GM12801 (cell line): ENCODE results near the gene UBP1.

Experiments used
- TF ChIP-seq, protein P1 (sequence below): IDR thresholded peaks from one replicate; pipeline ENCODE4 v1.5.1; 2011; ENCODE audit warnings: control low read depth; ENCODE audit not compliant: insufficient read length; ENCODE audit errors: extremely low read depth

The UBP1 gene

DNA sequence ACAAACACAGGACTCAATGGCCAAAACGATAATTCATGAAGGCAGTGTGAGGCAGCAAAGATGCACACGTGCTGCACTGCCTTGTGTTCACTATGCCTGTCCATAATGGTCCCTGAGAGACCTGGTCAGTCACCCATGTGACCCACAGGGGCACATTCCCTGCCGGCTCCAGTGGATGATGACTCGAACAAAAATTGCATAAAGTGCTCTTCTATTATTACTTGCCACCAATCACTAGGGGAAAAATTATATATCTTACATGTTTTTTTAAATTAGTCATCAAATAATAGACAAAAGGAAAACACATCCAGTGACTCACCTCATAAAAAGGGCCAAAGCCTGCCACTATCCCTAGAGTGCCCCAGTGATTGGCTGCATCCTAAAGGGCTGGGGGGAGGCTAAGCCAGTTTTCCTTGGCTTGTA lies 47.5 kb downstream of the UBP1 start:
- TF ChIP-seq, protein P1, sequence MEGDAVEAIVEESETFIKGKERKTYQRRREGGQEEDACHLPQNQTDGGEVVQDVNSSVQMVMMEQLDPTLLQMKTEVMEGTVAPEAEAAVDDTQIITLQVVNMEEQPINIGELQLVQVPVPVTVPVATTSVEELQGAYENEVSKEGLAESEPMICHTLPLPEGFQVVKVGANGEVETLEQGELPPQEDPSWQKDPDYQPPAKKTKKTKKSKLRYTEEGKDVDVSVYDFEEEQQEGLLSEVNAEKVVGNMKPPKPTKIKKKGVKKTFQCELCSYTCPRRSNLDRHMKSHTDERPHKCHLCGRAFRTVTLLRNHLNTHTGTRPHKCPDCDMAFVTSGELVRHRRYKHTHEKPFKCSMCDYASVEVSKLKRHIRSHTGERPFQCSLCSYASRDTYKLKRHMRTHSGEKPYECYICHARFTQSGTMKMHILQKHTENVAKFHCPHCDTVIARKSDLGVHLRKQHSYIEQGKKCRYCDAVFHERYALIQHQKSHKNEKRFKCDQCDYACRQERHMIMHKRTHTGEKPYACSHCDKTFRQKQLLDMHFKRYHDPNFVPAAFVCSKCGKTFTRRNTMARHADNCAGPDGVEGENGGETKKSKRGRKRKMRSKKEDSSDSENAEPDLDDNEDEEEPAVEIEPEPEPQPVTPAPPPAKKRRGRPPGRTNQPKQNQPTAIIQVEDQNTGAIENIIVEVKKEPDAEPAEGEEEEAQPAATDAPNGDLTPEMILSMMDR, result no peak

DNA sequence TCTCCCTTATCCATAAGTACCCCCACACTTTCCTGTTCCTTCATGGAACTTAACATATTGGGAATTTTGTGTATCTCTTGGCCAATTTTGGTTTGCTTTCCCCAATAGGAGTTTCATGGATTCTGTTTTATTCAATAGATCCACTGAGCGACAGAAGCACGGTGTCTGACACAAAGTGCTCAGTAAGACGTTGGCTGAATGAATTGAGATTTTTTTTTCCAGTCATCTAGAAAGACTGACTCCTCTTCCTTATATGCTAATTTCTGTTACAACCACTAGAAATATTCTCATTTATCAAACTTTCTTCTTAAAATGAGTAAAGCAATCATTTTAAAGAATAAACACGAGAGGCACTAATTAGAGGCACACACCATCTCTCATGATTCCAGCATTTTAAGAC lies 48.1 kb downstream of the UBP1 start:
- TF ChIP-seq, protein P1, result no peak

DNA sequence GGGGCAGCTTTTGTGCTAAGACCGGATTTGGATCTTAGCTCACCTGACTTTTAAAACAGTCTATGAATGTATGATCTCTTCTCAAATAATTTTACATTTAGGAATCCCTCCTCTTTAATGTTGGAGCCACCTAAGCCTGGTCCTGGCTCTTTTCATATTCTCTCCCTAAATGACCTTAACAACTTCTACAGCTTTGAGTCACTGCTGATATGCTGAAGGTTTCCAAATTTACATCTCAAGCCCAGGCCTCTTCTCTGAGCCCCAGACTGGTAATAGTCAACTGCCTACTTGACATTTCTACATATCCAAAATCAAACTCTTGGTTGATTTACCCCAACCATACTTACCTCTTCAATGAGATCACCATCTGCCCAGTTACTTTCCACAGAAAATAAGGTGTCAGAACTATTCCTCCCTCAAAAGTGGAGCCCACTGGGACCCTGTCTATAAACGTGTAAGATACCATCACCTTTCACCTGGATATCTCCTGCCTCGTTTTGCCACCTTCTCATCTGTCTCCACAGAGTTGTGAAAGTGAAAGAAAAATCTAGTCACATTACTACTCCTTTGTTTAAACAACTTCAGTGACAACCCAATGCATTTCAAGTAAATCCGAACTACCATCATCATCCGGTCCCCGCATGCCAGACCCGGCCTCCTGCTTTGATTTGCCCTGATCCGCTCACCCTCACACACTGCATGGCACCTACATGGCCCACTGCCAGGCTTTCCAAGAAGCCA lies 48.8 kb downstream of the UBP1 start:
- TF ChIP-seq, protein P1, result no peak

DNA sequence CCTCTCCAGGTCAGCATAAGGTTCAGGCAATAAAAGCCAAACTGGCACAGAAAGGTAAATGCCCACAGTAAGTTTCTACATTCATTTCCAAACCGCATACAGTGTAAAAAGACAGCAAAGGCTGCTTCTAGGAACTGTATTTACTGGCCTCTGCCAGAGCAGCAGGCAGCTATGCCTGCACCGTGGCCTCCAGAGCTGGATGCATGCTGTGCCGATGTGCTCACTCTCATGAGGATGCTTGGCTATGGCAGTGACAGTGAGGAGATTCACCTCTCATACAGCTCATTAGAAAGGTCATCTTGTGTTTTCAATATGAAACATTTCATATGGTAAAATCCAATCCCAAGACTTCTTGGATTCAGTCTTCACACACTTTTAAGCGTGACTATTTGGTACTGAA lies 50.3 kb downstream of the UBP1 start:
- TF ChIP-seq, protein P1, result no peak

DNA sequence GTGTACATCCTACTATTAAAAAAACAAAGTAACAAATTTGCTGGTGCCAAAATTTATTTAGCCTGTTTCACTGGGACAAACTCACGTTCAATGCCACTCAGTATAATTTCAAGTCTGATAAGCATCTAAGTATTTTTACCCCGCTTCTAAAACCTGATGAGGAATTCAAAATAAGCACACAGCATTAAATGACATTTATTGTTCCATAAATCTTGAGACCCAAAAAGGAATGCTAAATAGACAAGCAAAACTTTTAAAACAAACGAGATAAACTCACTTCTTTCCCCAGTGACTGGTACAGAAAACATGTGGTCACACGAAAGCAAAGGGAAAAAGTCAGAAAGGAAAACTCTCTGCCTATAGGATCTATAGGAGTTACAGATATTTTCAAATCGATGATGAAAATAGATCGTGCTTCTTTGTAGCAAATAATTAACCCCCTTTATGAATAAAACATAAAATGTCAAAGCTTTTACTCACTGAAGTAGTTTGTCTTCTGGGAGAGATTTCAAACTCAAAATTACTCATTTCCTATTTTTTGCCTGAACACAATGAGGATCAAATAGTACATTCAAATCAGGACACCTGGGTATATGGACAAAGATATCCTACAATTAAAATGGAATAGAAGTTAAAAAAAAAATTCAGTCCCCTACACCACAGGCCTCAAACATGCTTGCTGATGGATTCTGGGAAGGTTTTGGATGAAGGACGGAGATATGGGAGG lies 51.7 kb downstream of the UBP1 start:
- TF ChIP-seq, protein P1, result no peak

DNA sequence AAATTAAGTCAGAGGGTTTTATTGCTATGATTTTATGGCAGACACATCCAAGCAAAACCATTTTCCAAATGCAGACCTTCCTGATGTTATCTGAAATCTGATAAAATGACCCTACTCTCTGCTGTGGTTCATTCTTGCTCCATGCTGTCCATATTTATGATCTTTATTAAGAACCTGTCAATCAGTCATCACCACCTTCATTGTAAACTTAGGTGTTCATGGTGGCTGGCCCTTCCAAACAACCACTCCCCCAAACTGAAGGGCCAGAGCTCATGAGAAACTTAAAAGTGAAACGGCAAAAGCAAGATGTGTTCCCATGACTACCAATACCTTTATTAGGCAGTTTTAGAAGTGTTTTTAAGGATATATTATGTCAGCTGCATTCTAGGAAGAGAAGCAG lies 53.6 kb downstream of the UBP1 start:
- TF ChIP-seq, protein P1, result no peak

DNA sequence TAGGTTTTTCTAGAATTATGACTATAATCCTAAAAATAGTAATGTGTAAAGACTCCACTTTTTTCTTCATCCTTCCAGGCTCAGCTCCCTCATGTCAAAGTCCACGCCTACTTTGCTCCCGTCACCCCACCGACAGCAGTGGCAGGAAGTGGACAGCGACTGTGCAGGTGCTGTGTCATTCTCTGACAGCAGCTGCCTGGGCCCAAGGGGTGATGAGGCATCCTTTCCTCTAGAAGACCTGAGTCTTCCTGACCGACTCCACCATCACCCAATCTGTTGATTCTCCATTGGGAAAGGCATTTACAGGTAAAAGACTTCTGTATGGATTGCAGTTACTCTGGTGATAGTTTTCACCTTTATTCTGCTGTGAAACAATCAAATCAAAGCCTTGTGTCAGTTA lies 54.8 kb downstream of the UBP1 start:
- TF ChIP-seq, protein P1, result no peak
